HG03521 (cell line): ENCODE results near the gene GHRHR.

Experiments
- ATAC-seq: cut with Tn5 transposase; IDR thresholded peaks from one replicate; pipeline ENCODE4 v1.9.1; 2021; ENCODE audit warnings: mild to moderate bottlenecking, moderate library complexity; ENCODE audit not compliant: unreplicated experiment

GHRHR gene

GRCh38 chr7:30927559-30927958 lies 36.2 kb upstream of the GHRHR start:
- ATAC-seq: no peak

GRCh38 chr7:30928254-30928872 lies 35.4 kb upstream of the GHRHR start:
- no peak for ATAC-seq

- no peak for ATAC-seq
Measured at GRCh38 chr7:30929686-30930085, 34.1 kb upstream of the GHRHR start.

GRCh38 chr7:30930621-30931020 lies 33.1 kb upstream of the GHRHR start:
- no peak for ATAC-seq

GRCh38 chr7:30931161-30931928 lies 32.4 kb upstream of the GHRHR start:
- no peak for ATAC-seq

- ATAC-seq: no peak
Measured at GRCh38 chr7:30931929-30932540, 31.7 kb upstream of the GHRHR start.

- no peak for ATAC-seq
Measured at GRCh38 chr7:30932562-30932961, 31.2 kb upstream of the GHRHR start.

- ATAC-seq: no peak
Measured at GRCh38 chr7:30933124-30933974, 30.4 kb upstream of the GHRHR start.

- ATAC-seq: no peak
Measured at GRCh38 chr7:30934225-30934624, 29.5 kb upstream of the GHRHR start.

GRCh38 chr7:30934732-30935568 lies 28.8 kb upstream of the GHRHR start:
- ATAC-seq: no peak

- no peak for ATAC-seq
Measured at GRCh38 chr7:30935569-30935877, 28.2 kb upstream of the GHRHR start.

- ATAC-seq: no peak
Measured at GRCh38 chr7:30936650-30937245, 27.0 kb upstream of the GHRHR start.

GRCh38 chr7:30937416-30937815 lies 26.3 kb upstream of the GHRHR start:
- no peak for ATAC-seq

GRCh38 chr7:30938435-30939316 lies 25.1 kb upstream of the GHRHR start:
- no peak for ATAC-seq

GRCh38 chr7:30941582-30942323 lies 22.0 kb upstream of the GHRHR start:
- no peak for ATAC-seq

GRCh38 chr7:30950197-30950596 lies 13.6 kb upstream of the GHRHR start:
- no peak for ATAC-seq

- no peak for ATAC-seq
Measured at GRCh38 chr7:30954914-30955313, 8.8 kb upstream of the GHRHR start.

GRCh38 chr7:30956704-30957103 lies 7.0 kb upstream of the GHRHR start:
- ATAC-seq: no peak

GRCh38 chr7:30965372-30965771 lies 1.6 kb downstream of the GHRHR start:
- ATAC-seq: no peak
